ENCODE data around the gene TNFSF13B.
"Not testable (repeated sequence)": the region's sequence is repeated elsewhere in the genome, so short reads cannot be mapped to it uniquely, and the experiment has no call there.

Gene TNFSF13B, protein sequence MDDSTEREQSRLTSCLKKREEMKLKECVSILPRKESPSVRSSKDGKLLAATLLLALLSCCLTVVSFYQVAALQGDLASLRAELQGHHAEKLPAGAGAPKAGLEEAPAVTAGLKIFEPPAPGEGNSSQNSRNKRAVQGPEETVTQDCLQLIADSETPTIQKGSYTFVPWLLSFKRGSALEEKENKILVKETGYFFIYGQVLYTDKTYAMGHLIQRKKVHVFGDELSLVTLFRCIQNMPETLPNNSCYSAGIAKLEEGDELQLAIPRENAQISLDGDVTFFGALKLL

DNA sequence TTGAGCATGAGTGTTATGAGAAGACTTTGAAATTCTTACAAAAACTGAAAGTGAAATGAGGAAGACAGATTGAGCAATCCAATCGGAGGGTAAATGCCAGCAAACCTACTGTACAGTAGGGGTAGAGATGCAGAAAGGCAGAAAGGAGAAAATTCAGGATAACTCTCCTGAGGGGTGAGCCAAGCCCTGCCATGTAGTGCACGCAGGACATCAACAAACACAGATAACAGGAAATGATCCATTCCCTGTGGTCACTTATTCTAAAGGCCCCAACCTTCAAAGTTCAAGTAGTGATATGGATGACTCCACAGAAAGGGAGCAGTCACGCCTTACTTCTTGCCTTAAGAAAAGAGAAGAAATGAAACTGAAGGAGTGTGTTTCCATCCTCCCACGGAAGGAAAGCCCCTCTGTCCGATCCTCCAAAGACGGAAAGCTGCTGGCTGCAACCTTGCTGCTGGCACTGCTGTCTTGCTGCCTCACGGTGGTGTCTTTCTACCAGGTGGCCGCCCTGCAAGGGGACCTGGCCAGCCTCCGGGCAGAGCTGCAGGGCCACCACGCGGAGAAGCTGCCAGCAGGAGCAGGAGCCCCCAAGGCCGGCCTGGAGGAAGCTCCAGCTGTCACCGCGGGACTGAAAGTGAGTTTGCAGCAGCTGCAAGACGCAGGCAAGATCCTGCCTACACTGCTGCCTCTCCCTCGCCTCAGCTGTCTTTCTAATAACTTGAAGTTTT is at the start of gene TNFSF13B:
Gene TNFSF13B (plus strand): TSS at position 118 of the 728 bp plus-strand sequence. CDS start 178 bp downstream, at position 296.
- DNase-seq (ENCODE audit: low spot score), result no peak

DNA sequence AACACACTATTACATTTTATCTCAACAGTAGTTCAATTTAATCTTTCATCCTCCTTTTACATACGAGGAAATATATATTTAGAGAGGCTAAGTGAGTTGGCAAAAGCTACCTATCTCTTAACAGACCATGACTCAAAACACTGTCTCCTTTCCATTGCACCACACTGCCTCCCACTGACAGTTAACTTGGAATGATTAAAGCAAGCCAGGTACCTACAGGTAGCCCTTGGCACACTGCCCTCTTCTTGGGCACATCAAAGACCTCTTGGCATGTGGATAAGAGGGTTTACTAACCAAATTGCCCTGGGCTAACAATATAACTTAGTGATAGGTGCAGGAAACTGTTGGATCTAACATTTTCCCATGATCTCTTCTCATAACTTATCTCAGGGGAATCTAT is 49.5 kb upstream of the TNFSF13B start:
- peak; percentile 52 for DNase-seq (ENCODE audit: low spot score)

DNA sequence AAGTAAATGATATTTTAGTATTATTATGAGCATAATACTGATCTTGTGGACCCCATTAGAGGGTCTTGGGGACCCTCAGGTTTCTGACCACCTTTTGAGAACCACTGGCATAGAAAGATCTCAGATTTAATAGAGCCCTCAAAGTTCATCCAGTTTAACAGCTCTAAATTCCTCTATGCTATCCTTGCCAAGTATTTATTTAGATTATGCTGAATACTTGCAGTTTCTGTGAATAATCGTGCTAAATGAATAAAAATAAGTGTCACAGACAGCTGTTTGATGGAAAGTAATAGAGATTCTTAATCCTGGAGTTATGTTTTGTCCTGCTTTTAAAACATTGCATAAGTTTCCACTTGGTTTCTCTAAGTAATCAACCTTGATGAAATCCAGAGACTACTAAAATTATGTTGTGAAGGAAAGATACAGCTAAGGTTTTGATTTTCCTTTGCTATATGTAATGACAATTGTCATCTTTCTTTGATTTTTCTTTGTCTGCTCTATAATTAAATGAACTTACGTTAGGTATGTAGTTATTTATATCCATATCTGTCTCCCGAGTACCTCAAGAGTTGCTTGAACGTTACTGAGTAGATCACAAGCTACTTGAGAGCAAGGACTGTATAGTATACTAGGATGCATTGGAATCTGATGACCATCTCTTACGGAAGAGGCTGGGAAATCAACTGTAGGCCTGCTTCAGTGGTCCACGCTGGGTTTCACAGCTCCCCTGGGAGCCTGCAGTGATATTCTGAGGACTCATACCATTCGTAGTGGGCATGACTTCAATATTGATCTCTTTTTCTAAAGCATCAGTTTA is 45.6 kb upstream of the TNFSF13B start:
- DNase-seq (ENCODE audit: low spot score), result no peak

DNA sequence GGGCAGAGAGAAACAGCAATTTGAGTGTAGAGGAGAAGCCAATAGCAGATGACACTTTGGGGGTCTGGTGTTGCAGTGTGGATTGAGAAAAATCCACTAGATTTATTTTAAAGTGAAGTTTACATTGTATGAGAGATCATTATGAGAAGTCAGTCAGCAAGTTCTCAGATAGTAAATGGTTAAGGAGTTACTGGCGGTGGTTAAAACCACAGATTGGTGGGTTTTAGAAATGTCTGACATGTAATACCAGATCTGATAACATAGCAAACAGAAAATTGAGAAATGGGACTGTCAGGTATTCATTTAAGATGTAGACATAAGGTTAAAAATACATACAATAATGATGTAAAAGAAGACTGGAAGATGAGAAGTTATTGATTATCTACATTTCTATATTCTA is 44.1 kb upstream of the TNFSF13B start:
- no peak for DNase-seq (ENCODE audit: low spot score)

DNA sequence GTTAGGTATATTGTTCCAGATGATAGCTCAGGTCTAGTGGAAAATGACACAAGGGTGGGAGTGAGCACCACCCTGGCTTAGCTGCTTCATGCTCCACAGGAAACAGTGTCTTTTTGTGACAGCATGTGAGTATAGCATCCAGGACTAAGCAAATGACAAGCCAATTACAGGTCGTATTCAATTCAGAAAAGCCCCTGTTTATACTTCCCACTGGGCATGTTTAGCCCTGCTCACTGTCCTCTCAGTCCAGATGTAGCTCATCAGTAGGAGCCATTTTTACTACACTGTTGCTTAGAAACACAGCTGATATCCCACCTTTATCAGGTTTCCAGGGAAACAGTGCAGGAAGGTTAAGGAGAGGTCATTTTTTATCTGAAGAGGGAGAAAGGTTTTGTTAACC is 43.3 kb upstream of the TNFSF13B start:
- DNase-seq (ENCODE audit: low spot score), result no peak

DNA sequence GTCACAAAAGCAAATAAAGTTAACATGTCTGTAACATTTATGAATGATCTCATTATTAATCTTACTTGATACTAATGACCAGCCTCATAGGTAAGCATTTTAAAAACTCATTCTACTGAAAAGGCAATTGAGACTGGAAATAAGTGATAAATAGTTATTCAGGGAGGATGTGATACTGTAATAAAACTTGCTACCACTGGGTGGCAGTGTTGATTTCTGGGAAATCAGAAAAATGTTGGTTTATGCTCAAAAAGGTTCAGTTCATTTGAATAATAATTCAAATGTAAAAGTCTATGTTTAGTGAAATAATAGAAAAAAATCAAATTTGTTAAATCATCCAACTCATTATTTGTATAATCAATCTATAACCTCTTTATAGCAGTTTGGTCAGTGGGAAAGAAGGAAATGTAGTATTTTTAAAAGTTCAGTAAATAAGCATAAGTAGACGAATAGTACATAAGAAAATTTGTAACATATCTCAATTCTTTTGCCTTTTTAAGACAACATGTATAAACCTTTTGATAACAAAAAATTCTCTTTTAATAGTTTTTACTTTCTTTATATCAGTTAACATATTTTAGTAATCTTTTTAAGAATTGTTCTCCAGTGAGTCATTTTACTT is 41.8 kb upstream of the TNFSF13B start:
- peak; percentile 6 for DNase-seq (ENCODE audit: low spot score)

DNA sequence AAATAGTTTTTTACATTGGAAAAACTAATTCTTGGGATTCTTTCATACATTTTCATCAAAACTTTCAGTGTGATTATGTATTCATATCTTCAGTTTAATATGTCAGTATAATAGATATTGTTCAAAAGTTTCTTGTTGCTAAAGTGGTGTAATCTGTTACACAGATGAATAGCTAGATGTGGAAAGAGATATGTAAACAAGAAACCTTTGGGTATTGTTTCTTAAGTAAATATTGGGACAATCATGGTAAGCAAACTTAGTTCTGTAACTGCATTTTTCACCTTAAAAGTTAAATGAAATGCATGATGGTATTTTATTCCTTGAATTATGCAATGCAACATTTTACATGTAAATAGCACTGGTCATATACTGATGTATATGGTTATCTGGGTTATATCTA is 39.1 kb upstream of the TNFSF13B start:
- no peak for DNase-seq (ENCODE audit: low spot score)

DNA sequence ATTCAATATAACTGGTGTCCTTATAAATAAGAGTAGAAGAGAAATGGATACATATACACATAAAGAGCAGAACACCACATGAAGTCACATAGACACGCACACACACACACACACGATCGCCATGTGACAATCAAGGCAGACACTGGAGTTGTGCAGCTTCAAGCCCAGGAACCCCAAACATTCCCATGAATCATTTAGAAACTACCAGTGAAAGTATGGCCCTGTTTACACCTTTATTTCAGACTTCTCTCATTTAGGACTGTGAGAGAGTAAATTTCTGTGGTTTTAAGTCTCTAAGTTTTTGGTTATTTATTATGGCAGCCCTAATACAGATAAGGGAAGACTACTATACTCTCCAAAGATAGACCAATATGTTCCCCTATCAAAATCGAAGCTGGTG is 20.4 kb upstream of the TNFSF13B start:
- DNase-seq (ENCODE audit: low spot score), result no peak

DNA sequence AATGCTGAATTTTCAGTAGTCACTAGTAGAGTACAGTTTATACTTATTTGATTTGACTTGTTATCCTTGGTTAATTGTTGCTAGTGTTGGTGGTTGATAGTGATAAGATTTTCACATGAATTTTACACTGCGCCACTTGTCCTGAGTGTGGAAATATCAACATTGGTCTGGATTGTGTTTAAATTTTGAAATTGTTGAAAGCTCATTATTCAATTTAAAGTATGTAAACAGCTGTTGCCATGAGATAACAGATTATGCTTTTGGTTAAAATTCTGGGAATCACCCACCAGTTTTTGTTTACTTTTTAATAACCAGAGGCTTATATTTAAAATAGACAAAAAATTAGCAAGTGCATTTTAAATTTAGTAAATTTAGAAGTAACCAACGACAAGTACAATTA is 12.3 kb upstream of the TNFSF13B start:
- no peak for DNase-seq (ENCODE audit: low spot score)

DNA sequence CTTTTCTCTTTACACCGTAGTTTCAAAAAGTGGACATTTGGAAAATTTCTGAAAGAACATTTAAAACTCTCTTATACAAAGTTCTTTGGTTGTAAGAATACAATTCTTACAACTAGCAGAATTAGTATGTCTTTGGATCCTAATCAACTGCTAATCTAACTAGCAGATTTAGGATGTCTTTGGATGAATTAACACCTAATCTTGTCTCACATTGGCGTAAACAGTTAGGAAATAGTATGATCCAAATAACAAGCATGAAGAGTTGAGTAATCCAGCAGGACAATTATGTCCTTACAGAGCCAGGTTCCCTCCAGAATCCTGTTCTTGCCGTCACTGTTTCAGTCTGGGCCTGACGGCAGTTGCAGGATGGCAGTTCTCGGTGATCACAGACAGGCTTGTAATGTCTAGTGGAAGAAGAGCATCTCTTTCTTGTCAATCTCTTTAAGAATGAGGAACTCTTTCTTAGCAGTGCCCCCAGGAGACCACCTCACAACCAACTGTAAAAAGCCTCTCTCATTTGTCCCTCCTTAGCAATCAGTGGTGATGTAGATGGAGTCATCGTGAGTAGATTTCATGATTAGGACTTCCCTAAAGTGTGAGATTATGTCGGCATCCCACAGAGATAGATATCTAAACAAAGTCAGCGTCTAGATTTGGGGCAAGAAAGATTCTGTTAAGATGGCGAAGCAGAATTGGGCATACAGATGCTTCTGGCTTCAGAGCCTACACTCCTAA is 5.7 kb upstream of the TNFSF13B start:
- DNase-seq (ENCODE audit: low spot score), result no peak

DNA sequence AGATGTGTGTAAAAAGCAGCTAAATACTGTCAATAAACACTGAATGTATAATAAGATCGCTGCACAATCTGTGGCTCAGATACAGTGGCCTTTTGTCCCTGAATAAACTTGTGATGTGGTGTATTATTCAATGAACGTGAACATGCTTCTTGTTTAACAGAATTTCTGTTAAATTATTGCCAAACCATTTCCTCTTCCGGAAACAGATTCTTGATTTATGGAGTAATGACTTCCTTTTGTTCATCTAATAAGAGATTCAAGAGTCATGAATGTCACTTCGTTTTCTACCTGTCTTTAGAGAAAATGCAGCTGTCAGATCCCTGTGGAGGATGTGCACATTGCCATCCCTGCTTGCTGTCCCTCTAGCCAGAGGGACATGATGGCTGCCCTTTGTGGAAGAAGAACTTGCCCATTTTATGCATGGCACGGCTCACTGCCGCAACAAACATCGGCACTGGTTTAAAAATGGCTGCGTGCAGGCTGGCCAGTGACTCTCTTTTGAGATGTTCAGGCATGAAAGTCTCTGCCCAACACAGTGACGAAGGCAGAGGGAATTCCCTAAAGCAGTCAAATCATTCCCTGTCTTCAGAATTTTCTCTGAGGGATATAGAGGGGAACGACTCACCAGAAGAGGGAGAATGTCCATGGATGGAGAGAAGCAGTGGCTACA is 3.1 kb upstream of the TNFSF13B start:
- no peak for DNase-seq (ENCODE audit: low spot score)

DNA sequence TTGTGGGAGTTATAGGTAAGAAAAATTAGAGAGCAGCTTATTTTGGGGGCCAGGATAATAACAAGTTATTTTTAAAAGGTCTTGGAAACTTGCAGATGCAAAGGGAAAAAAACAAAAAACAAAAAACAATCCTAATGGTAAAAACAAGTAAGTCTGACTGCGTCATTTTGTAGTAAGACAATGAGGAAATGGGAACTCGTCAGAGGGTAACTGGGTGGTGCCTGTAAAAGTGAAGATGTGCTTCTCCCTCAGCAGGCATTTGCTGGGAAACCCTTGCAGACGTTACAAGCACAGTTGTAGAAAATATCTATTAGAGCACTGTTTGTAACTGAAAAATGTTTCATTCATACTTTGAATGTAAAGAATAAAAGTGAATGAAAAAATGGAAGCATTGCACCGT is 2.2 kb upstream of the TNFSF13B start:
- DNase-seq (ENCODE audit: low spot score), result no peak

DNA sequence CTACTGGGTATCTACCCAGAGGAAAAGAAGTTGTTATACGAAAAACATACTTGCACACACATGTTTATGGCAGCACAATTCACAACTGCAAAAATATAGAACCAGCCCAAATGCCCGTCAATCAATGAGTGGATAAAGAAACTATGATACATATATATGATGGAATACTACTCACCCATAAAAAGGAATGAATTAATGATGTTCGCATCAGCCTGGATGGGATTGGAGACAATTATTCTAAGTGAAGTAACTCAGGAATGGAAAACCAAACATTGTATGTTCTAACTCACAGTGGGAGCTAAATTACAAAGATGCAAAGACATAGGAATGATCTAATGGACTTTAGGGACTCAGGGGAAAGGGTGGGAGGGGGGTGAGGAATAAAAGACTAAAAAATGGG is 1.7 kb upstream of the TNFSF13B start:
- DNase-seq (ENCODE audit: low spot score), result not testable (repeated sequence)

DNA sequence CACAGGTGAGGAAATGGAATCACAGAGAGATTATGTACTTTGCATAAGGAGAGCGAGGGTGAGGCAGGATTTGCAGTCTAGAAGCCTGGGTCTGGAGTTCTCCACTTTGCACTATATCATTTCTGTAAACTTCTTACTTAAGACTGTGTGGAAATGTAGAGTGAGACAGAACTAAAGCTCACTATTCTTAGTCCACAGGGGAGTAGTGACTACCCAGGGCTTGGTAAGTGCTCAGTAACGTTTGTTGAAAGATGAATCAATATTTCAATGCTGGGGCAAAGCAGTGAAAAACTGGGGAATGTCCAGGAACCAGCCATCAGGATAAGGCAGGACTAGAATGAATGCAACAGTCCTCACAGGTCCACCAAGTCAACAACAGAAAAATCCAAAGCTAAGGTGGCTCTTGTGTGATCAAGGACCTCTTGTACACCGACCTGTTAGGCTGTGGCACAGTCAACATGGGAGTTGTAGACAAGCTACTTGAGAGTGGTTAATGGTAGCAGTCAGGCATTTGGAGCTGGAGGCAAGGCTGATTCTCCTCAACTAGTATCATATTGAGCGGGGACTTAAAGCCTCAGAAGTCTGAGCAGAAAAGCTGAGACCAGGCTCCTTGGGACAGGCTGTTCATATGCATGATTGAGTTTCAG is 929 bp upstream of the TNFSF13B start:
- no peak for DNase-seq (ENCODE audit: low spot score)

DNA sequence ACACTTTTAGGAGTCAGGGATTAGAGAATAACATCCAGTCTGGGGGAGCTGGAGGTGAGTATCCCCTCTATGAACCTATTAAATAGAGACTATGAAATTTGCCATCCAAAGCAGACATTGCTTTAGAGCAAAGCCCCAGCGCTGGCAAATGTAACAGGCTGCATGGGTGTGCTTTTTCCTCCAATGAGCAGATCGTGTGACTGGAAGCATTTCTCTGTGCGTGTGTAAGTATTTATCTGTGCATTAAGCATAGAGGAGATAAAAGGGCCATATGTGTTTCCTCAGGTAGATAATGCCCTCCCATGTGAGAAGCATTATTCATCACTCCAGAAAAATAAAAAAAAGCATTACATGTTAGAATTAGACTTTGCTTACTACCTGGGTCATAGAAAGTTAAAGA is 924 bp downstream of the TNFSF13B start:
- DNase-seq (ENCODE audit: low spot score), result no peak

DNA sequence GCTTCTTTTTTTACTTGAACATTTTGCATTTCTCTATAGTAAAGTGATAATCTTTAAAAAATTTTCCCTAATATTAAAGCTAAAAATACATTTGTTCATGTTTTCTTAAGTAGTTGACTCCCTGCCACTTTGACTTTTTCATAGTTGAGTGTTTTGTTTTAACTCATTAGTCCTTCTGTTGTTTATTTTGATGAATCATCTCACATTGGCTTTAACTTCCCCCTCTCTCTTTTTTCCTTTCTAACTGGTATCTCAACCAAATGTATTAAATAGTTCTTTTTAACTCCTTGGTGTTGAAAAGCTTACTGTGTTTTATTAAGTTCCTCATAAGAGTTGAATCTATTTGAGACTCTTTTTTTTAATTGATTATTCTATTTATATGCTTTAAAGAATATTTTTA is 2.8 kb downstream of the TNFSF13B start:
- DNase-seq (ENCODE audit: low spot score), result no peak

DNA sequence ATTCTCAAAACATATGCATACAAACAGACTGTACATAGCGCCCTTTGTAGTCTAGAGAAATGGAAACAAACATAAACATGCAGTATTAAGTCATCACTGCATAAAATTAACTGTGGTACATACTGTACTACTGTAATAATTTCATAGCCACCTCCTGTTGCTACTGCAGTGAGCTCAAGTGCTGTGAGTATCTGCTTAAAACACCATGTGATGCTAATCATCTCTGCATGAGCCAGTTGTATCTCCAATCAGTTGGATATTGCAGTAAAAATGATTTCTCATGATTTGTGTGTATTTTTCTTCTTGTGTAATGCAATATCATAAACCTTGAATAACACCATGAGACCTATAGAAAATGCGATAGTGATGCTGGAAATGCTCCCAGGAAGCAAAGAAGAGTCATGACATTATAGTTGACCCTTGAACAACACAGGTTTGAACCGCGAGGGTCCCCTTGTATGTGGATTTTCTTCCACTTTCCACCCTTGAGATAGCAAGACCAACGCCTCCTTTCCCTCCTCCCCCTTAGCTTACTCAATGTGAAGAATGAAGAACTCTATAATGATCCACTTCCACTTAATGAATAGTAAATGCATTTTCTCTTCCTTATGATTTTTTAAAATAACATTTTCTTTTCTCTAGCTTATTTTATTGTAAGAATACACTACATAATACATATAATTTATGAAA is 4.1 kb downstream of the TNFSF13B start:
- no peak for DNase-seq (ENCODE audit: low spot score)

DNA sequence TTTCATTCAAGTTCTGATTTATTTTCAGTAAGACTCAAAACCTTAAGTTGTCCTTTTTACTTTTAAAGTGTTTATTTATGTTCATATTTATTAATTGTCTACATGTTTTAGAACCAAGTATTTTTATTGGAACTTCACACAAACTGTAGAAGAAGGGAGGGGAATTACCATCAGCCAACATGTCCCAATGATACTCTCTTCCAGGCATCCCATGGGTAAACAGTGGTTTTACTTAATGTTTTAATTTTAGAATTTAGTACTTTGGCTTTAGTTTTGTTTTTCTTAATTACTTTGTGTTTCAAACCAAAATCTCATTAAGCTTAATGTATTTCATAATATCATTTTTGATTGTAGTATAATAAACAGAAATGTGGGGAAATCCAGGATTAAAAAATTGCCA is 5.2 kb downstream of the TNFSF13B start:
- DNase-seq (ENCODE audit: low spot score), result no peak

DNA sequence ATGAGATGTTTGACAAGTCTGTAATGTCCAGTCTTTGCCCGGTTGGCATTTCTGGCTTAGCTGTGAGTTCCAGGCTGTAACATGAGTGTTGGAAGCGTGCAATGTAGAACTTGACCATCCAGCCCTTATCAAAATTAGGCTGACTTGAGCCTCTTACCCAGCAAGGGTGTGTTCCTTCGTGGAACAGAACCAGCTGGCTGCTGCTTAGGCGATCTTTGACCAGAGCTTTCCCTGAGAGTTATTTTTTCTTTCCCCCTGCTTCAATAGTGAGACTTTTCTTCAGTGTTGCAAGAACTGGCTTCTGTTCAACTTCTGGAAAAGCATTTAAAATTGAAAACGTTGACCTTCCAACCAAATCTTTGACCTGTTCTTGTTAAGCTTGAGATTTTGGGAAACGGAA is 6.5 kb downstream of the TNFSF13B start:
- no peak for DNase-seq (ENCODE audit: low spot score)

DNA sequence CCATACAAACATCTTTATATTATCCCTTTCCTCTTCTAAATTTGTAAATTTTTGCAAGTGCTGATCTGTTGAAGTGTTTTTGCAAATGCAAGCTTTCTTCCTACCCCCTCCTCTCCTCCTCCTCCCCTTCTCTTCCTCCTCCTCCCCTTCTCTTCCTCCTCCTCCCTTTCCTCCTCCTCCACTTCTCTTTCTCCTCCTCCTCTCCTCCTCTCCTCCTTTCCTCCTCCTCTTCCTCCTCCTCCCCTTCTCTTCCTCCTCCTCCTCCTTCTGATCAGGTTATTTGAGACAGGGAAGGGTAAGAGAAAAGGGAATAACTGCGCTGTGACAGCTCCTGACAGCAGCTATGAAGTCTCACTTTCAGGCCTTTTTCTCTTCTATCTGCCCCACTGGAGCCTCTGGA is 8.9 kb downstream of the TNFSF13B start:
- DNase-seq (ENCODE audit: low spot score), result no peak

Measured in SW480 (cell line).